HEK293T (cell line): ENCODE data around the gene ANKS1A.

Experiments used
- BHLHE40 ChIP-seq: fragments of 450-650 bp; IDR thresholded peaks from 2 replicates; pipeline ENCODE4 v1.6.1; 2016; ENCODE audit warnings: mild to moderate bottlenecking, moderate library complexity, borderline replicate concordance
- ELF4 ChIP-seq: fragments of 450-650 bp; IDR thresholded peaks from 2 replicates; pipeline ENCODE4 v1.6.1; 2017; ENCODE audit warnings: antibody characterized with exemption
- FOXM1 ChIP-seq: fragments of 450-650 bp; IDR thresholded peaks from 2 replicates; pipeline ENCODE4 v1.6.1; 2017; ENCODE audit warnings: mild to moderate bottlenecking, borderline replicate concordance
- HDGF ChIP-seq: fragments of 450-650 bp; IDR thresholded peaks from 2 replicates; pipeline ENCODE4 v1.6.1; 2017; ENCODE audit warnings: antibody characterized with exemption, borderline replicate concordance
- L3MBTL2 ChIP-seq: fragments of 450-650 bp; conservative IDR thresholded peaks from 2 replicates; pipeline ENCODE4 v1.6.1; 2016; ENCODE audit warnings: mild to moderate bottlenecking
- SP1 ChIP-seq: fragments of 450-650 bp; IDR thresholded peaks from 2 replicates; pipeline ENCODE4 v1.6.1; 2017
- SUZ12 ChIP-seq: fragments of 450-650 bp; IDR thresholded peaks from 2 replicates; pipeline ENCODE4 v1.6.1; 2016; ENCODE audit warnings: mild to moderate bottlenecking
- ZNF384 ChIP-seq: fragments of 450-650 bp; IDR thresholded peaks from 2 replicates; pipeline ENCODE4 v1.6.1; 2016

GRCh38 chr6:34955442-34955841 is 66.4 kb downstream of the ANKS1A start:
- TF ChIP-seq BHLHE40 = no peak
- TF ChIP-seq ZNF384 = no peak
- no peak for TF ChIP-seq L3MBTL2
- TF ChIP-seq HDGF = no peak
- no peak for TF ChIP-seq SUZ12
- TF ChIP-seq SP1 = no peak
- TF ChIP-seq FOXM1 = no peak
- no peak for TF ChIP-seq ELF4
